B cell (primary cell): ENCODE data around the gene IL13RA1.

Source experiments
- CTCF ChIP-seq: fragments of 200-600 bp; IDR thresholded peaks from one replicate; pipeline ENCODE4 v1.8.0; 2022; ENCODE audit warnings: antibody characterized with exemption, mild to moderate bottlenecking
- EZH2 ChIP-seq: IDR thresholded peaks from 2 replicates; pipeline ENCODE4 v1.6.1; 2012; ENCODE audit warnings: borderline replicate concordance, low read depth, mild to moderate bottlenecking, moderate library complexity, low read length; ENCODE audit not compliant: insufficient read depth, poor library complexity, severe bottlenecking

- no peak for TF ChIP-seq CTCF
- no peak for TF ChIP-seq EZH2
Observed at GRCh38 chrX:118688935-118689334, 38.5 kb upstream of the IL13RA1 start.
